SK-N-SH (cell line): ENCODE measurements around the gene MED14. TPM values are rescaled to one million over a fixed set of nuclear protein-coding genes. Genes with fewer than 3 reads are reported as not detected.

Source experiments
- CTCF ChIA-PET: fragments of 300-600, 350-600 bp; formaldehyde crosslinking; extraction: SDS; loops from one replicate; lab custom pipeline; 2021; lab: Yijun Ruan, JAX
- POLR2A ChIA-PET: fragments of 350-600 bp; sonication (Branson Sonifier 250); formaldehyde crosslinking; extraction: SDS; loops from one replicate; lab custom pipeline; 2020; ENCODE audit warnings: antibody characterized with exemption, inconsistent platforms; lab: Yijun Ruan, JAX
- DNase-seq: peaks from one replicate; pipeline ENCODE4 v3.0.0; 2012
- H2AFZ ChIP-seq: fragments of 200-600 bp; sonication (generic); 2 replicates; pipeline ENCODE4 v1.8.1; 2016; ENCODE audit warnings: antibody characterized with exemption, mild to moderate bottlenecking, low read depth
- H3F3A ChIP-seq: fragments of 200-600 bp; sonication (generic); replicated peaks from 2 replicates; pipeline ENCODE3; 2016; ENCODE audit warnings: antibody characterized with exemption, mild to moderate bottlenecking; ENCODE audit not compliant: insufficient read depth
- H3K27ac ChIP-seq, 2 experiments: fragments of 200-500 bp in 1 of 2; fragments of 200-600 bp in 1 of 2; sonication (Bioruptor generic) in 1 of 2; sonication (generic), shearing (Covaris generic) in 1 of 2; 2 replicates each; pipeline versions ENCODE4 v1.5.1 to v1.6.1; 2014 to 2016; ENCODE audit warnings: low read depth in 2 of 2, inconsistent platforms in 1 of 2, low read length in 1 of 2, mild to moderate bottlenecking in 1 of 2, mixed read lengths in 1 of 2
- H3K27me3 ChIP-seq: fragments of 200-600 bp; sonication (generic), shearing (Covaris generic); 2 replicates; pipeline ENCODE4 v1.6.1; 2016; ENCODE audit warnings: mixed run types; ENCODE audit not compliant: insufficient read depth
- H3K36me3 ChIP-seq, 2 experiments: fragments of 200-500 bp in 1 of 2; fragments of 200-600 bp in 1 of 2; sonication (Bioruptor generic) in 1 of 2; sonication (generic) in 1 of 2; replicated peaks in 1 of 2; 2 replicates each; pipeline versions ENCODE3 to v1.5.1; 2014 to 2016; ENCODE audit warnings: low read length in 1 of 2, mild to moderate bottlenecking in 1 of 2; ENCODE audit not compliant: insufficient read depth in 2 of 2, control insufficient read depth in 1 of 2
- H3K4me1 ChIP-seq, 2 experiments: fragments of 200-500 bp in 1 of 2; fragments of 200-600 bp in 1 of 2; sonication (Bioruptor generic) in 1 of 2; sonication (generic), shearing (Covaris generic) in 1 of 2; 2 replicates each; pipeline versions ENCODE4 v1.5.1 to v1.6.1; 2014 to 2016; ENCODE audit warnings: low read depth in 1 of 2, low read length in 1 of 2, mixed run types in 1 of 2; ENCODE audit not compliant: insufficient read depth in 2 of 2, control insufficient read depth in 1 of 2
- H3K4me2 ChIP-seq: fragments of 200-600 bp; sonication (generic), shearing (Covaris generic); 2 replicates; pipeline ENCODE4 v1.6.1; 2017; ENCODE audit warnings: mixed run types
- H3K4me3 ChIP-seq, 2 experiments: fragments of 200-500 bp in 1 of 2; fragments of 200-600 bp in 1 of 2; sonication (Bioruptor generic) in 1 of 2; sonication (generic), shearing (Covaris generic) in 1 of 2; 2 replicates each; pipeline versions ENCODE4 v1.5.1 to v1.8.1; 2014 to 2016; ENCODE audit warnings: low read depth in 2 of 2, inconsistent platforms in 1 of 2, low read length in 1 of 2, mild to moderate bottlenecking in 1 of 2, mixed read lengths in 1 of 2, moderate library complexity in 1 of 2
- H3K79me2 ChIP-seq: fragments of 200-600 bp; sonication (generic); 2 replicates; pipeline ENCODE4 v1.8.1; 2017; ENCODE audit warnings: mild to moderate bottlenecking; ENCODE audit not compliant: insufficient read depth
- H3K9ac ChIP-seq: fragments of 200-600 bp; sonication (generic); 2 replicates; pipeline ENCODE4 v1.6.1; 2017; ENCODE audit warnings: mixed run types
- H3K9me2 ChIP-seq: fragments of 200-600 bp; sonication (generic); 2 replicates; pipeline ENCODE4 v1.6.1; 2017; ENCODE audit warnings: mixed run types
- H3K9me3 ChIP-seq: fragments of 200-600 bp; sonication (generic); 2 replicates; pipeline ENCODE4 v1.6.1; 2017; ENCODE audit warnings: mixed run types, mild to moderate bottlenecking, moderate library complexity
- H4K20me1 ChIP-seq: fragments of 200-600 bp; sonication (generic); 2 replicates; pipeline ENCODE4 v1.6.1; 2017; ENCODE audit warnings: mild to moderate bottlenecking, mixed run types; ENCODE audit not compliant: insufficient read depth
- GABPA ChIP-seq: IDR thresholded peaks from 2 replicates; pipeline ENCODE4 v1.4.0; 2012; ENCODE audit warnings: low read depth, mild to moderate bottlenecking
- GATA2 ChIP-seq: sonication (generic); formaldehyde crosslinking; IDR thresholded peaks from 2 replicates; pipeline ENCODE4 v1.5.0; 2020; ENCODE audit warnings: mild to moderate bottlenecking, missing genetic modification reagents
- IRF3 ChIP-seq: fragments of 150-350 bp; IDR thresholded peaks from 2 replicates; pipeline ENCODE4 v1.6.1; 2016; ENCODE audit warnings: mild to moderate bottlenecking, low read depth, low read length
- JUND ChIP-seq: IDR thresholded peaks from 2 replicates; pipeline ENCODE4 v1.4.0; 2012
- NFIC ChIP-seq: IDR thresholded peaks from 2 replicates; pipeline ENCODE4 v1.4.0; 2012; ENCODE audit warnings: borderline replicate concordance
- PBX3 ChIP-seq: IDR thresholded peaks from 2 replicates; pipeline ENCODE4; 2012
- POLR2AphosphoS5 ChIP-seq: IDR thresholded peaks from 2 replicates; pipeline ENCODE4 v1.6.1; 2012; ENCODE audit warnings: low read depth, low read length
- REST ChIP-seq: IDR thresholded peaks from 2 replicates; pipeline ENCODE4 v1.6.1; 2012; ENCODE audit warnings: mild to moderate bottlenecking, low read depth, low read length, moderate library complexity
- RFX5 ChIP-seq: IDR thresholded peaks from 2 replicates; pipeline ENCODE4 v1.6.1; 2012; ENCODE audit warnings: mild to moderate bottlenecking, improper control_type of control experiment, low read length
- SIN3A ChIP-seq: IDR thresholded peaks from 2 replicates; pipeline ENCODE4 v1.6.1; 2012; ENCODE audit warnings: low read depth, mild to moderate bottlenecking, low read length, moderate library complexity, borderline replicate concordance
- TAF1 ChIP-seq: IDR thresholded peaks from 2 replicates; pipeline ENCODE4 v1.6.1; 2012; ENCODE audit warnings: low read depth, mild to moderate bottlenecking, low read length, moderate library complexity, borderline replicate concordance
- TEAD4 ChIP-seq: IDR thresholded peaks from 2 replicates; pipeline ENCODE4 v1.4.0; 2012; ENCODE audit warnings: mild to moderate bottlenecking, borderline replicate concordance; ENCODE audit not compliant: insufficient read depth
- ZBTB33 ChIP-seq: IDR thresholded peaks from 2 replicates; pipeline ENCODE4 v1.4.0; 2012; ENCODE audit warnings: low read depth, borderline replicate concordance
- WGBS: methylation state at CpG from one replicate; pipeline ENCODE4 v1.1.6; 2017; ENCODE audit warnings: low lambda C conversion rate; 5-methylcytosine and 5-hydroxymethylcytosine counted together
- polyA plus RNA-seq, 3 experiments: library from polyadenylated mRNA; depleted of rRNA; stranded (reverse); fragments of >200 nt; gene quantifications; 2 replicates each; pipeline ENCODE4 v1.2.3, GENCODE V29; 2012

The MED14 gene
- polyA plus RNA-seq, 1 of the 3 experiments (the other 2 are of a cell fraction), result 24.5 TPM

GRCh38 chrX:40612511-40612910 lies 122.8 kb downstream of the MED14 start:
- H3K4me2 ChIP-seq, result no peak overlapping the region
- no peaks in the 10 kb centered on the region for H3K79me2 ChIP-seq
- H3K9me3 ChIP-seq, result no peaks in the 10 kb centered on the region
- no peaks in the 10 kb centered on the region for H4K20me1 ChIP-seq
- H3F3A ChIP-seq, result peaks cover 10% of the 10 kb centered on the region
- no peak for DNase-seq
- H3K4me3 ChIP-seq, result no peak overlapping the region
- no peaks in the 10 kb centered on the region for H3K4me1 ChIP-seq
- POLR2A ChIA-PET, result no interaction called here
- no peaks in the 10 kb centered on the region for H3K36me3 ChIP-seq
- CTCF ChIA-PET, result no interaction called here
- H3K9me2 ChIP-seq, result no peaks in the 10 kb centered on the region
- no peak overlapping the region for H3K9ac ChIP-seq
- no peaks in the 10 kb centered on the region; the same call in 1 of the 2 replicates for H3K27me3 ChIP-seq
- 43% methylated on average over 4 of the region's 4 CpGs for WGBS
- no peak overlapping the region for H2AFZ ChIP-seq
- TF ChIP-seq REST, result no peak
- no peak for TF ChIP-seq TEAD4
- no peak for TF ChIP-seq NFIC
- no peak for TF ChIP-seq TAF1
- no peak for TF ChIP-seq IRF3
- no peak for TF ChIP-seq SIN3A
- TF ChIP-seq ZBTB33, result no peak
- TF ChIP-seq JUND, result no peak
- TF ChIP-seq PBX3, result no peak
- no peak for TF ChIP-seq GATA2 (CRISPR knock-in tag)
- TF ChIP-seq RFX5, result no peak
- no peak for TF ChIP-seq GABPA
- TF ChIP-seq POLR2AphosphoS5, result no peak
- TF ChIP-seq, all 33 proteins: peak for 0
- H3K27ac ChIP-seq, result no peak overlapping the region
